Sciatic nerve (tissue), 2 donors: ENCODE measurements around the gene AGA. TPM values are rescaled to one million over a fixed set of nuclear protein-coding genes. Genes with fewer than 3 reads are reported as not detected.

Source experiments
- ATAC-seq: fragments of 200-7000 bp; cut with Tn5 transposase; one replicate; pipeline ENCODE4 v1.9.1; 2020; ENCODE audit warnings: mild to moderate bottlenecking, moderate library complexity
- DNase-seq: peaks from one replicate; pipeline ENCODE4 v3.0.0-alpha.2; 2020; ENCODE audit warnings: low spot score
- intact Hi-C: fragments of 100-400 bp; cut with DNase I; formaldehyde crosslinking; loops from one replicate; pipeline ENCODE4 v1.14.2; 2022
- total RNA-seq: library from RNA; stranded (reverse); fragmentation: NEBNext Ultra II Directional; extraction: Animal tissue kit (Norgen Biotek cat#: 25700); gene quantifications from one replicate; pipeline ENCODE4 v1.2.1, GENCODE V29; 2021
- donor health status: DM: no; HTN: no; CAD: no.
- donor health status: DM: no; HTN: no; CAD: no.

The AGA gene
- total RNA-seq, result 11.3 TPM

GRCh38 chr4:177441803-177442622 is at the start of gene AGA:
TSS of gene AGA (minus strand) at chr4:177442437. CDS start at chr4:177442375, 62 bp downstream.
- intact Hi-C loops, result no loop called here
- peak; percentile 97 for DNase-seq
- ATAC-seq, result peak; percentile 98

- intact Hi-C loops, result no loop called here
- no peak for ATAC-seq
- DNase-seq, result no peak
Measured at GRCh38 chr4:177492022-177492421, 49.8 kb upstream of the AGA start.

- ATAC-seq, result no peak
- no peak for DNase-seq
- intact Hi-C loops, result no loop called here
Measured at GRCh38 chr4:177490769-177491168, 48.5 kb upstream of the AGA start.

GRCh38 chr4:177489471-177490246 is 47.4 kb upstream of the AGA start:
- intact Hi-C loops, result no loop called here

GRCh38 chr4:177487977-177488376 is 45.7 kb upstream of the AGA start:
- no peak for ATAC-seq
- intact Hi-C loops, result no loop called here
- no peak for DNase-seq

More at GRCh38 chr4:177489471-177490246, 47.4 kb upstream of the AGA start:
- ATAC-seq (no peak), DNase-seq (no peak)

- DNase-seq (no peak), ATAC-seq (no peak)
- intact Hi-C loops, result no loop called here
Measured at GRCh38 chr4:177485528-177485927, 43.3 kb upstream of the AGA start.

- intact Hi-C loops, result no loop called here
- ATAC-seq (no peak), DNase-seq (no peak)
Measured at GRCh38 chr4:177484613-177485021, 42.4 kb upstream of the AGA start.

GRCh38 chr4:177483760-177484159 is 41.5 kb upstream of the AGA start:
- ATAC-seq (no peak), DNase-seq (no peak)
- intact Hi-C loops, result no loop called here

GRCh38 chr4:177483271-177483670 is 41.0 kb upstream of the AGA start:
- no peak for DNase-seq
- ATAC-seq, result no peak
- intact Hi-C loops, result no loop called here

GRCh38 chr4:177482367-177482766 is 40.1 kb upstream of the AGA start:
- intact Hi-C loops, result no loop called here
- ATAC-seq (no peak), DNase-seq (no peak)

- DNase-seq (no peak), ATAC-seq (no peak)
- intact Hi-C loops, result no loop called here
Measured at GRCh38 chr4:177480795-177481194, 38.6 kb upstream of the AGA start.

- DNase-seq, result no peak
- intact Hi-C loops, result no loop called here
- no peak for ATAC-seq
Measured at GRCh38 chr4:177479063-177479462, 36.8 kb upstream of the AGA start.

- ATAC-seq (no peak), DNase-seq (no peak)
- intact Hi-C loops, result no loop called here
Measured at GRCh38 chr4:177478496-177478895, 36.3 kb upstream of the AGA start.

GRCh38 chr4:177473991-177474390 is 31.8 kb upstream of the AGA start:
- DNase-seq, result no peak
- ATAC-seq, result no peak
- intact Hi-C loops, result no loop called here

- ATAC-seq, result no peak
- intact Hi-C loops, result no loop called here
- DNase-seq, result no peak
Measured at GRCh38 chr4:177464026-177464425, 21.8 kb upstream of the AGA start.

- DNase-seq, result no peak
- intact Hi-C loops, result no loop called here
- no peak for ATAC-seq
Measured at GRCh38 chr4:177461606-177462005, 19.4 kb upstream of the AGA start.

GRCh38 chr4:177460460-177460859 is 18.2 kb upstream of the AGA start:
- ATAC-seq (no peak), DNase-seq (no peak)
- intact Hi-C loops, result no loop called here

- DNase-seq (no peak), ATAC-seq (no peak)
- intact Hi-C loops, result no loop called here
Measured at GRCh38 chr4:177455561-177455970, 13.3 kb upstream of the AGA start.

- ATAC-seq (no peak), DNase-seq (no peak)
- intact Hi-C loops, result no loop called here
Measured at GRCh38 chr4:177453116-177453515, 10.9 kb upstream of the AGA start.

GRCh38 chr4:177451108-177451500 is 8.9 kb upstream of the AGA start:
- DNase-seq, result no peak
- no peak for ATAC-seq
- intact Hi-C loops, result no loop called here
